A673 (cell line): Measurements from ENCODE around the gene MYOZ2. TPM values are rescaled to one million over a fixed set of nuclear protein-coding genes. Genes with fewer than 3 reads are reported as not detected.

ENCODE experiments used
- BruUV-seq: library from RNA; stranded (reverse); fragments of 400-500 nt; replicated peaks from 2 replicates; lab custom pipeline; 2021; lab: Mats Ljungman, UMichigan
- CTCF ChIA-PET: fragments of 300-600 bp; sonication (Branson Sonifier 250); formaldehyde crosslinking; loops from one replicate; lab custom pipeline; 2022; ENCODE audit warnings: antibody characterized with exemption; lab: Charles Lee
- POLR2A ChIA-PET: fragments of 300-600 bp; sonication (Branson Sonifier 250); formaldehyde crosslinking; loops from one replicate; lab custom pipeline; 2022; ENCODE audit warnings: antibody characterized with exemption; ENCODE audit not compliant: low non-redundant PET; lab: Charles Lee
- DNase-seq: peaks from one replicate; pipeline ENCODE4 v3.0.0-alpha.2; 2015; ENCODE audit warnings: low spot score
- H3K27ac ChIP-seq: fragments of 200-600 bp; sonication (generic); 2 replicates; pipeline ENCODE4 v1.5.1; 2016; ENCODE audit warnings: mixed run types, low read depth, mild to moderate bottlenecking, mixed read lengths, antibody characterized with exemption, low read length; ENCODE audit not compliant: poor library complexity, severe bottlenecking
- H3K27me3 ChIP-seq: fragments of 200-600 bp; sonication (generic); replicated peaks from 2 replicates; pipeline ENCODE4 v1.6.1; 2017; ENCODE audit warnings: mixed run types, low read depth, mild to moderate bottlenecking, mixed read lengths, antibody characterized with exemption, low read length; ENCODE audit not compliant: insufficient read depth, poor library complexity
- H3K36me3 ChIP-seq: fragments of 200-600 bp; sonication (generic); 2 replicates; pipeline ENCODE4 v1.6.1; 2016; ENCODE audit warnings: mixed run types, mild to moderate bottlenecking, mixed read lengths, antibody characterized with exemption, low read length; ENCODE audit not compliant: insufficient read depth, poor library complexity, severe bottlenecking
- H3K4me1 ChIP-seq: fragments of 200-600 bp; sonication (generic); 2 replicates; pipeline ENCODE4 v1.6.1; 2017; ENCODE audit warnings: mixed run types, mild to moderate bottlenecking, mixed read lengths, antibody characterized with exemption, low read length; ENCODE audit not compliant: insufficient read depth, poor library complexity, severe bottlenecking
- H3K4me3 ChIP-seq: fragments of 200-600 bp; sonication (generic); 2 replicates; pipeline ENCODE4 v1.5.1; 2016; ENCODE audit warnings: low read depth, mixed run types, mild to moderate bottlenecking, mixed read lengths, low read length; ENCODE audit not compliant: poor library complexity, severe bottlenecking
- H3K9me3 ChIP-seq: fragments of 200-600 bp; sonication (generic); 2 replicates; pipeline ENCODE4 v1.6.1; 2016; ENCODE audit warnings: mixed run types, low read depth, mild to moderate bottlenecking, mixed read lengths, antibody characterized with exemption, low read length; ENCODE audit not compliant: poor library complexity, severe bottlenecking
- CTCF ChIP-seq: fragments of 300-800, 200-600 bp; sonication (generic); conservative IDR thresholded peaks from 2 replicates; pipeline ENCODE4 v1.5.1; 2017; ENCODE audit warnings: low read depth, mild to moderate bottlenecking, antibody characterized with exemption, low read length, moderate library complexity, mixed read lengths
- EZH2 ChIP-seq: fragments of 200-600 bp; sonication (generic); IDR thresholded peaks from 2 replicates; pipeline ENCODE4 v1.6.1; 2017; ENCODE audit warnings: borderline replicate concordance, low read depth, mild to moderate bottlenecking, mixed read lengths, antibody characterized with exemption, low read length; ENCODE audit not compliant: poor library complexity, severe bottlenecking
- intact Hi-C: fragments of 100-400 bp; cut with micrococcal nuclease; formaldehyde crosslinking; loops from one replicate; pipeline ENCODE4 v1.10.0; 2022; ENCODE audit not compliant: unreplicated experiment
- total RNA-seq: library from RNA; stranded (reverse); gene quantifications from 2 replicates; pipeline ENCODE4 v1.2.3, GENCODE V29; 2021

Gene MYOZ2
- total RNA-seq, 1 experiment from 2014 or later, result not detected

GRCh38 chr4:119162174-119162573 lies 26.5 kb downstream of the MYOZ2 start:
- POLR2A ChIA-PET, result no interaction called here
- CTCF ChIA-PET, result no interaction called here
- Histone ChIP-seq H3K36me3 (no peaks in the 10 kb centered on the region), H3K27me3 (no peaks in the 10 kb centered on the region), H3K9me3 (no peaks in the 10 kb centered on the region), H3K4me3 (no peak overlapping the region), H3K27ac (no peak overlapping the region), H3K4me1 (no peaks in the 10 kb centered on the region)
- BruUV-seq, result no TSS peak
- intact Hi-C loops, result no loop called here
- DNase-seq, result no peak
- TF ChIP-seq EZH2 (no peak), CTCF (no peak)

GRCh38 chr4:119165767-119166166 lies 30.1 kb downstream of the MYOZ2 start:
- Histone ChIP-seq H3K4me3 (no peak overlapping the region), H3K27me3 (no peaks in the 10 kb centered on the region), H3K36me3 (no peaks in the 10 kb centered on the region), H3K27ac (no peak overlapping the region), H3K4me1 (no peaks in the 10 kb centered on the region), H3K9me3 (no peaks in the 10 kb centered on the region)
- DNase-seq, result no peak
- no peak for TF ChIP-seq EZH2
- TF ChIP-seq CTCF, result no peak
- BruUV-seq, result no TSS peak
- ChIA-PET POLR2A (no interaction called here), CTCF (no interaction called here)
- intact Hi-C loops, result no loop called here

DNA sequence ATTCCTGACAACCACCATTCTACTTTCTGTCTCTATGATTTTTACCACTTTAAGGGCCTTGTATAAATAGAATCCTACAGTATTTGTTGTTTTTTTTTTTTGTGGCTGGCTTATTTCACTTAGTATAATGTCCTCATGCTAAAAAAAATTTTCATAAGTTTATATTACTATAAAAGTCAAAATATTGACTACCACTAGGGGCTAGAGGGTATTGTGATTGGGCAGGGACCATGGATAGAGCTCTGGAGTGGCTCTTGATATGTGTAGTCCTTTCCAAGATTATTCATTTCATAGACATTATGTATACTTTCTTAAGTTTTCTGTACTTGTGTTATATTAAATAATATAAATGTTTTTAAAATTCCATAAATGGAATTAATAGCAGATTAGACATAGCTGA lies 34.6 kb downstream of the MYOZ2 start:
- Histone ChIP-seq H3K4me1 (no peaks in the 10 kb centered on the region), H3K36me3 (no peaks in the 10 kb centered on the region), H3K27me3 (no peaks in the 10 kb centered on the region), H3K9me3 (no peaks in the 10 kb centered on the region), H3K27ac (no peak overlapping the region), H3K4me3 (no peak overlapping the region)
- BruUV-seq, result no TSS peak
- DNase-seq, result no peak
- POLR2A ChIA-PET, result no interaction called here
- CTCF ChIA-PET, result interaction anchor here (0.7 kb wide), 1 partner anchor 13 kb away, joined by 3 read pairs; no protein-coding TSS in a partner anchor
- TF ChIP-seq CTCF (no peak; the same call in 1 of the 2 replicates), EZH2 (no peak)
- intact Hi-C loops, result no loop called here
